H9 (cell line): ENCODE measurements around the gene CHST8. TPM values are rescaled to one million over a fixed set of nuclear protein-coding genes. Genes with fewer than 3 reads are reported as not detected.

Experiments
- DNase-seq: peaks from one replicate; pipeline ENCODE4 v3.0.0-alpha.2; 2017
- H2AFZ ChIP-seq: one replicate; pipeline ENCODE4 v1.6.1; 2013; ENCODE audit warnings: mild to moderate bottlenecking, low read length, control low read depth, moderate library complexity
- H2AK5ac ChIP-seq: 2 replicates; pipeline ENCODE4 v1.6.1; 2013; ENCODE audit warnings: low read length, control low read depth, mixed read lengths; ENCODE audit not compliant: insufficient read length
- H2BK120ac ChIP-seq: one replicate; pipeline ENCODE4 v1.6.1; 2013; ENCODE audit warnings: low read depth, mild to moderate bottlenecking, low read length, control low read depth, inconsistent platforms; ENCODE audit not compliant: poor library complexity, severe bottlenecking
- H2BK12ac ChIP-seq: 2 replicates; pipeline ENCODE4 v1.6.1; 2013; ENCODE audit warnings: low read length, control low read depth, mixed read lengths, low read depth; ENCODE audit not compliant: insufficient read length
- H2BK15ac ChIP-seq: 2 replicates; pipeline ENCODE4 v1.6.1; 2013; ENCODE audit warnings: low read depth, low read length, control low read depth
- H2BK20ac ChIP-seq: one replicate; pipeline ENCODE4 v1.6.1; 2013; ENCODE audit warnings: low read depth, mild to moderate bottlenecking, low read length, control low read depth, inconsistent platforms; ENCODE audit not compliant: poor library complexity, severe bottlenecking
- H2BK5ac ChIP-seq: 2 replicates; pipeline ENCODE4 v1.6.1; 2013; ENCODE audit warnings: low read length, control low read depth, mixed read lengths; ENCODE audit not compliant: insufficient read length
- H3K14ac ChIP-seq: 2 replicates; pipeline ENCODE4 v1.6.1; 2013; ENCODE audit warnings: low read length, control low read depth; ENCODE audit not compliant: insufficient read depth
- H3K18ac ChIP-seq: 2 replicates; pipeline ENCODE4 v1.6.1; 2013; ENCODE audit warnings: low read depth, mild to moderate bottlenecking, mixed read lengths, low read length, control low read depth; ENCODE audit not compliant: insufficient read length
- H3K23ac ChIP-seq: 2 replicates; pipeline ENCODE4 v1.6.1; 2013; ENCODE audit warnings: low read length, control low read depth, mixed read lengths, low read depth; ENCODE audit not compliant: insufficient read length
- H3K23me2 ChIP-seq: 2 replicates; pipeline ENCODE4 v1.6.1; 2013; ENCODE audit warnings: low read depth, mild to moderate bottlenecking, mixed read lengths, low read length, control low read depth; ENCODE audit not compliant: insufficient read length, poor library complexity, severe bottlenecking
- H3K27ac ChIP-seq: 2 replicates; pipeline ENCODE4 v1.5.1; 2013; ENCODE audit warnings: low read length, control low read depth, mixed read lengths, low read depth; ENCODE audit not compliant: insufficient read length
- H3K27me3 ChIP-seq: 2 replicates; pipeline ENCODE4 v1.6.1; 2013; ENCODE audit warnings: low read length, control low read depth, inconsistent platforms; ENCODE audit not compliant: insufficient read depth
- H3K4ac ChIP-seq: 2 replicates; pipeline ENCODE4 v1.6.1; 2013; ENCODE audit warnings: low read depth, mild to moderate bottlenecking, control low read depth, inconsistent platforms, low read length, moderate library complexity
- H3K4me1 ChIP-seq: 2 replicates; pipeline ENCODE4 v1.6.1; 2013; ENCODE audit warnings: low read length, control low read depth, inconsistent platforms; ENCODE audit not compliant: insufficient read depth
- H3K4me2 ChIP-seq: 2 replicates; pipeline ENCODE4 v1.6.1; 2013; ENCODE audit warnings: low read length, control low read depth, mixed read lengths; ENCODE audit not compliant: insufficient read length, insufficient read depth
- H3K56ac ChIP-seq: 2 replicates; pipeline ENCODE4 v1.6.1; 2013; ENCODE audit warnings: low read depth, mild to moderate bottlenecking, mixed read lengths, low read length, control low read depth; ENCODE audit not compliant: insufficient read length
- H3K79me1 ChIP-seq: 2 replicates; pipeline ENCODE4 v1.6.1; 2013; ENCODE audit warnings: low read depth, mild to moderate bottlenecking, moderate library complexity, low read length, control low read depth, inconsistent platforms; ENCODE audit not compliant: insufficient read depth, poor library complexity, severe bottlenecking
- H3K79me2 ChIP-seq: 2 replicates; pipeline ENCODE4 v1.6.1; 2013; ENCODE audit warnings: low read length, control low read depth, inconsistent platforms; ENCODE audit not compliant: insufficient read depth
- H3K9ac ChIP-seq: 2 replicates; pipeline ENCODE4 v1.6.1; 2013; ENCODE audit warnings: low read length, control low read depth, mixed read lengths; ENCODE audit not compliant: insufficient read length; ENCODE audit errors: extremely low read depth
- H3K9me3 ChIP-seq: one replicate; pipeline ENCODE4 v1.6.1; 2013; ENCODE audit warnings: low read depth, low read length, inconsistent platforms; ENCODE audit not compliant: control insufficient read depth
- H3T11ph ChIP-seq: one replicate; pipeline ENCODE4 v1.6.1; 2013; ENCODE audit warnings: mild to moderate bottlenecking, low read length, control low read depth, inconsistent platforms
- H4K20me1 ChIP-seq: one replicate; pipeline ENCODE4 v1.6.1; 2013; ENCODE audit not compliant: control insufficient read depth, insufficient read length, insufficient read depth
- H4K5ac ChIP-seq: 2 replicates; pipeline ENCODE4 v1.6.1; 2013; ENCODE audit warnings: low read depth, mild to moderate bottlenecking, mixed read lengths, low read length, control low read depth; ENCODE audit not compliant: insufficient read length
- H4K8ac ChIP-seq: replicated peaks from 2 replicates; pipeline ENCODE4 v1.6.1; 2013; ENCODE audit warnings: low read length, control low read depth, mixed read lengths, low read depth; ENCODE audit not compliant: insufficient read length
- H4K91ac ChIP-seq: 2 replicates; pipeline ENCODE4 v1.6.1; 2013; ENCODE audit warnings: low read depth, mild to moderate bottlenecking, moderate library complexity, mixed read lengths, low read length, control low read depth; ENCODE audit not compliant: insufficient read length
- H3K27ac Mint-ChIP-seq, 3 experiments: 2 replicates in 2 of 3; 3 replicates in 1 of 3; pipeline ENCODE4 v1.8.0; 2020 to 2021; ENCODE audit warnings: mixed read lengths in 3 of 3, mild to moderate bottlenecking in 1 of 3, moderate library complexity in 1 of 3
- H3K27me3 Mint-ChIP-seq: 2 replicates; pipeline ENCODE4 v1.8.0; 2021; ENCODE audit warnings: low read depth, mild to moderate bottlenecking, moderate library complexity, mixed read lengths
- H3K36me3 Mint-ChIP-seq, 3 experiments: 2 replicates in 2 of 3; 3 replicates in 1 of 3; pipeline ENCODE4 v1.8.0; 2020 to 2021; ENCODE audit warnings: low read depth in 3 of 3, mixed read lengths in 3 of 3; ENCODE audit not compliant: insufficient read depth in 1 of 3
- H3K4me1 Mint-ChIP-seq, 2 experiments: 2 replicates each; pipeline ENCODE4 v1.8.0; 2020; ENCODE audit warnings: mixed read lengths in 2 of 2
- H3K4me3 Mint-ChIP-seq, 2 experiments: 2 replicates in 1 of 2; 3 replicates in 1 of 2; pipeline ENCODE4 v1.8.0; 2020 to 2021; ENCODE audit warnings: mild to moderate bottlenecking in 2 of 2, mixed read lengths in 2 of 2, moderate library complexity in 1 of 2
- H3K9me3 Mint-ChIP-seq, 2 experiments: 2 replicates in 1 of 2; 3 replicates in 1 of 2; pipeline ENCODE4 v1.8.0; 2020; ENCODE audit warnings: mild to moderate bottlenecking in 2 of 2, mixed read lengths in 2 of 2, moderate library complexity in 1 of 2
- CTCF ChIP-seq: fragments of 200-600 bp; sonication (generic); conservative IDR thresholded peaks from 3 replicates; pipeline ENCODE4 v1.8.0; 2021; ENCODE audit warnings: antibody characterized with exemption, mild to moderate bottlenecking
- WGBS: extraction: QIAGEN DNeasy Blood & Tissue Kit; methylation state at CpG from one replicate; pipeline ENCODE4 v1.1.7; 2013; ENCODE audit warnings: missing lambda C conversion rate, low lambda C conversion rate, mixed read lengths; ENCODE audit not compliant: insufficient read length; ENCODE audit errors: extremely low coverage; 5-methylcytosine and 5-hydroxymethylcytosine counted together
- total RNA-seq: library from RNA; stranded (reverse); gene quantifications from 2 replicates; pipeline ENCODE4 v1.2.1, GENCODE V29; 2021

The CHST8 gene
- total RNA-seq, 1 experiment from 2014 or later: 5.1 TPM

- Histone ChIP-seq H2AK5ac (no peak overlapping the region), H3K4me1 (no peaks in the 10 kb centered on the region; the same call in 1 of the 2 replicates), H4K91ac (no peak overlapping the region), H2BK20ac (no peak overlapping the region), H3K27me3 (no peaks in the 10 kb centered on the region), H3K9ac (no peak overlapping the region), H4K8ac (no peak overlapping the region), H3K4ac (no peak overlapping the region), H4K5ac (no peak overlapping the region), H2AFZ (no peak overlapping the region), H2BK120ac (no peak overlapping the region), H2BK15ac (no peak overlapping the region), H3K18ac (no peak overlapping the region), H2BK12ac (no peak overlapping the region), H3K79me1 (no peaks in the 10 kb centered on the region), H3K23ac (no peak overlapping the region), H3K4me2 (no peak overlapping the region), H3T11ph (no peak overlapping the region), H4K20me1 (no peaks in the 10 kb centered on the region), H3K14ac (no peak overlapping the region; the same call in 1 of the 2 replicates), H3K23me2 (no peaks in the 10 kb centered on the region), H3K9me3 (no peaks in the 10 kb centered on the region), H3K79me2 (no peaks in the 10 kb centered on the region), H2BK5ac (no peak overlapping the region), H3K27ac (no peak overlapping the region), H3K56ac (no peak overlapping the region)
- H3K4me1 Mint-ChIP-seq: peaks cover 4 to 9% of the 10 kb centered on the region in 2 experiments
- no CpG with 5 or more reads among the region's 14 CpGs for WGBS
- no peak overlapping the region for H3K4me3 Mint-ChIP-seq
- H3K27me3 Mint-ChIP-seq: peaks cover 2% of the 10 kb centered on the region; the same call in 1 of the 2 replicates
- TF ChIP-seq CTCF: no peak
- no peaks in the 10 kb centered on the region for H3K36me3 Mint-ChIP-seq
- peak overlapping the region in 2 of 3 experiments; percentile 41 to 50; a peak in 2 of 7 replicates for H3K27ac Mint-ChIP-seq
- no peak for DNase-seq
- H3K9me3 Mint-ChIP-seq: no peaks in the 10 kb centered on the region
These were observed 77.1 kb downstream of the CHST8 start for GRCh38 chr19:33698576-33699435.
